H1 (cell line): ENCODE data around the gene ZNF385B. TPM values are rescaled to one million over a fixed set of nuclear protein-coding genes. Genes with fewer than 3 reads are reported as not detected.

ENCODE experiments used
- CTCF ChIA-PET: fragments of 300-600 bp; sonication (Branson Sonifier 250); formaldehyde crosslinking; loops from one replicate; lab custom pipeline; 2021; ENCODE audit not compliant: partially characterized antibody; lab: Charles Lee
- POLR2A ChIA-PET: fragments of 300-600 bp; sonication (Branson Sonifier 250); formaldehyde crosslinking; loops from one replicate; lab custom pipeline; 2021; ENCODE audit warnings: inconsistent platforms; ENCODE audit not compliant: partially characterized antibody; lab: Charles Lee
- DNase-seq, 2 experiments: peaks; one replicate each; pipeline versions ENCODE4 v3.0.0 to v3.0.0-alpha.2; 2010 to 2022; ENCODE audit warnings: low spot score in 2 of 2, low read depth in 1 of 2, mixed read lengths in 1 of 2
- FAIRE-seq: peaks from 2 replicates; lab custom pipeline; 2011; peaks lifted over from hg19 to GRCh38; lab: Jason Lieb, UNC
- H2AFZ ChIP-seq: 2 replicates; pipeline ENCODE4 v1.8.1; 2012; ENCODE audit warnings: low read length, inconsistent platforms
- H2AK5ac ChIP-seq: 2 replicates; pipeline ENCODE4 v1.6.1; 2013; ENCODE audit warnings: low read depth, low read length
- H2BK120ac ChIP-seq: replicated peaks from 2 replicates; pipeline ENCODE3; 2013; ENCODE audit warnings: low read depth, low read length, inconsistent platforms
- H2BK12ac ChIP-seq: 2 replicates; pipeline ENCODE4 v1.6.1; 2013; ENCODE audit warnings: low read depth, low read length
- H2BK15ac ChIP-seq: 2 replicates; pipeline ENCODE4 v1.6.1; 2013; ENCODE audit warnings: low read length
- H2BK20ac ChIP-seq: 2 replicates; pipeline ENCODE4 v1.6.1; 2013; ENCODE audit warnings: low read length
- H2BK5ac ChIP-seq: 2 replicates; pipeline ENCODE4 v1.6.1; 2013; ENCODE audit warnings: low read depth, low read length
- H3K14ac ChIP-seq: 2 replicates; pipeline ENCODE4 v1.6.1; 2013; ENCODE audit warnings: inconsistent platforms; ENCODE audit not compliant: insufficient read length
- H3K18ac ChIP-seq: 2 replicates; pipeline ENCODE4 v1.6.1; 2013; ENCODE audit warnings: low read length; ENCODE audit errors: extremely low read depth
- H3K23ac ChIP-seq: 2 replicates; pipeline ENCODE4 v1.6.1; 2013; ENCODE audit warnings: inconsistent platforms; ENCODE audit not compliant: insufficient read length
- H3K23me2 ChIP-seq: 2 replicates; pipeline ENCODE4 v1.6.1; 2013; ENCODE audit warnings: low read depth, low read length
- H3K27ac ChIP-seq: 2 replicates; pipeline ENCODE4 v1.6.1; 2011; ENCODE audit warnings: low read depth, low read length, inconsistent platforms
- H3K27me3 ChIP-seq, 4 experiments: replicated peaks in 1 of 4; 1 replicate in 1 of 4; 2 replicates in 3 of 4; pipeline versions ENCODE4 v1.6.1 to v1.8.1; 2011 to 2013; ENCODE audit warnings: low read length in 3 of 4, mild to moderate bottlenecking in 3 of 4, inconsistent platforms in 2 of 4, mixed read lengths in 2 of 4, moderate library complexity in 1 of 4; ENCODE audit not compliant: control insufficient read depth in 3 of 4, insufficient read depth in 3 of 4; ENCODE audit errors: extremely low read depth in 1 of 4
- H3K36me3 ChIP-seq, 4 experiments: 2 replicates each; pipeline versions ENCODE4 v1.6.1 to v1.8.1; 2011 to 2013; ENCODE audit warnings: mild to moderate bottlenecking in 4 of 4, low read length in 3 of 4, moderate library complexity in 2 of 4, control low read depth in 1 of 4, inconsistent platforms in 1 of 4; ENCODE audit not compliant: insufficient read depth in 4 of 4, control insufficient read depth in 2 of 4
- H3K4ac ChIP-seq: replicated peaks from 2 replicates; pipeline ENCODE3; 2013; ENCODE audit warnings: low read length, low read depth, mixed read lengths, inconsistent platforms; ENCODE audit not compliant: insufficient read length
- H3K4me1 ChIP-seq, 4 experiments: replicated peaks in 1 of 4; 1 replicate in 1 of 4; 2 replicates in 3 of 4; pipeline versions ENCODE4 v1.6.1 to v1.8.1; 2011 to 2013; ENCODE audit warnings: low read length in 3 of 4, inconsistent platforms in 2 of 4, mixed read lengths in 1 of 4; ENCODE audit not compliant: insufficient read depth in 4 of 4, control insufficient read depth in 3 of 4
- H3K4me2 ChIP-seq, 2 experiments: 2 replicates each; pipeline versions ENCODE4 v1.6.1 to v1.8.1; 2011 to 2013; ENCODE audit warnings: low read depth in 2 of 2, low read length in 2 of 2, control low read depth in 1 of 2, inconsistent platforms in 1 of 2, mild to moderate bottlenecking in 1 of 2; ENCODE audit not compliant: insufficient read depth in 1 of 2
- H3K4me3 ChIP-seq, 4 experiments: fragments of 200-600, 300-600 bp in 1 of 4; sonication (generic), shearing (Covaris generic), sonication (Bioruptor Twin) in 1 of 4; 2 replicates each; pipeline versions ENCODE4 v1.5.1 to v1.8.1; 2011 to 2016; ENCODE audit warnings: low read length in 4 of 4, low read depth in 3 of 4, control low read depth in 2 of 4, inconsistent platforms in 2 of 4, mild to moderate bottlenecking in 2 of 4, mixed read lengths in 1 of 4, moderate library complexity in 1 of 4; ENCODE audit not compliant: insufficient read depth in 2 of 4; ENCODE audit errors: extremely low read depth in 1 of 4
- H3K56ac ChIP-seq: replicated peaks from 2 replicates; pipeline ENCODE3; 2013; ENCODE audit warnings: low read depth, mild to moderate bottlenecking, mixed read lengths, low read length, inconsistent platforms; ENCODE audit not compliant: insufficient read length
- H3K79me1 ChIP-seq: 2 replicates; pipeline ENCODE4 v1.6.1; 2013; ENCODE audit warnings: low read depth, low read length, control low read depth
- H3K79me2 ChIP-seq, 2 experiments: 2 replicates each; pipeline versions ENCODE4 v1.6.1 to v1.8.1; 2012 to 2013; ENCODE audit warnings: low read length in 2 of 2, mild to moderate bottlenecking in 2 of 2, inconsistent platforms in 1 of 2; ENCODE audit not compliant: insufficient read depth in 2 of 2, control insufficient read depth in 1 of 2
- H3K9ac ChIP-seq, 4 experiments: replicated peaks in 1 of 4; 1 replicate in 1 of 4; 2 replicates in 3 of 4; pipeline versions ENCODE4 v1.6.1 to v1.8.1; 2011 to 2013; ENCODE audit warnings: low read depth in 3 of 4, low read length in 3 of 4, control low read depth in 2 of 4, mild to moderate bottlenecking in 2 of 4, moderate library complexity in 2 of 4, inconsistent platforms in 1 of 4; ENCODE audit errors: extremely low read depth in 1 of 4
- H3K9me3 ChIP-seq, 2 experiments: 2 replicates each; pipeline versions ENCODE4 v1.6.1 to v1.8.1; 2012 to 2013; ENCODE audit warnings: mild to moderate bottlenecking in 2 of 2, moderate library complexity in 2 of 2, control low read depth in 1 of 2, inconsistent platforms in 1 of 2, low read depth in 1 of 2, low read length in 1 of 2, mixed read lengths in 1 of 2; ENCODE audit not compliant: insufficient read depth in 2 of 2
- H4K20me1 ChIP-seq, 2 experiments: replicated peaks in 1 of 2; 2 replicates each; pipeline versions ENCODE3 to v1.8.1; 2011 to 2013; ENCODE audit warnings: inconsistent platforms in 2 of 2, low read length in 2 of 2, mild to moderate bottlenecking in 1 of 2; ENCODE audit not compliant: insufficient read depth in 2 of 2, control insufficient read depth in 1 of 2
- H4K5ac ChIP-seq: 2 replicates; pipeline ENCODE4 v1.6.1; 2013; ENCODE audit warnings: low read length, low read depth, mixed read lengths, inconsistent platforms; ENCODE audit not compliant: insufficient read length
- H4K8ac ChIP-seq: 2 replicates; pipeline ENCODE4 v1.8.0; 2013; ENCODE audit warnings: mild to moderate bottlenecking, moderate library complexity, low read length, inconsistent platforms; ENCODE audit not compliant: insufficient read depth; ENCODE audit errors: extremely low read depth
- H4K91ac ChIP-seq: replicated peaks from 2 replicates; pipeline ENCODE3; 2013; ENCODE audit warnings: low read length, mixed read lengths, inconsistent platforms; ENCODE audit not compliant: insufficient read length
- E2F6 ChIP-seq: IDR thresholded peaks from 2 replicates; pipeline ENCODE4 v1.6.1; 2012; ENCODE audit warnings: inconsistent platforms
- WGBS, 2 experiments: shearing (Covaris generic) in 1 of 2; methylation state at CpG; one replicate each; pipeline versions ENCODE4 v1.1.6 to v1.1.7; 2013 to 2015; ENCODE audit warnings: low lambda C conversion rate in 2 of 2, mixed read lengths in 2 of 2, inconsistent platforms in 1 of 2, low coverage in 1 of 2, missing lambda C conversion rate in 1 of 2; ENCODE audit not compliant: insufficient replicate concordance in 2 of 2, insufficient coverage in 1 of 2, insufficient read length in 1 of 2; ENCODE audit errors: extremely low coverage in 1 of 2, missing lambda C conversion rate in 1 of 2; 5-methylcytosine and 5-hydroxymethylcytosine counted together
- polyA plus RNA-seq, 7 experiments: library from polyadenylated mRNA; depleted of rRNA in 3 of 7; stranded (reverse) in 5 of 7; unstranded in 2 of 7; fragments of >200 nt in 5 of 7; fragments of 200-250 nt in 2 of 7; gene quantifications; 1 replicate in 5 of 7; 2 replicates in 1 of 7; 4 replicates in 1 of 7; pipeline versions ENCODE4 v1.2.1 to v1.2.3, GENCODE V29; 2011 to 2013; ENCODE audit warnings: missing spikeins in 2 of 7, mixed read lengths in 2 of 7
- total RNA-seq: library from RNA; stranded (reverse); fragmentation: NEBNext Ultra II Directional; extraction: Animal tissue kit (Norgen Biotek cat#: 25700); gene quantifications from 2 replicates; pipeline ENCODE4 v1.2.1, GENCODE V29; 2021

Gene ZNF385B
- total and polyA plus RNA-seq, 2 of the 8 experiments (the other 6 are each of a cell fraction or from before 2014, with no cell fraction given), result 1.1 to 3.7 TPM

GRCh38 chr2:179622635-179623300 is 238.6 kb downstream of the ZNF385B start:
- no peak for TF ChIP-seq E2F6
- Histone ChIP-seq H3K4ac (no peak overlapping the region), H4K91ac (no peak overlapping the region), H4K8ac (no peak overlapping the region), H2BK12ac (no peak overlapping the region), H3K23ac (no peak overlapping the region), H3K56ac (no peak overlapping the region), H2BK5ac (no peak overlapping the region), H3K27ac (no peak overlapping the region), H3K4me3 (no peak overlapping the region), H4K5ac (no peak overlapping the region), H3K18ac (no peak overlapping the region), H3K27me3 (no peaks in the 10 kb centered on the region), H2AFZ (no peak overlapping the region), H3K4me2 (no peak overlapping the region), H2AK5ac (no peak overlapping the region), H3K4me1 (no peaks in the 10 kb centered on the region), H3K36me3 (no peaks in the 10 kb centered on the region), H4K20me1 (no peaks in the 10 kb centered on the region), H2BK15ac (no peak overlapping the region), H3K23me2 (no peaks in the 10 kb centered on the region), H3K14ac (no peak overlapping the region), H2BK20ac (no peak overlapping the region), H3K79me2 (no peaks in the 10 kb centered on the region), H2BK120ac (no peak overlapping the region), H3K9ac (no peak overlapping the region), H3K79me1 (no peaks in the 10 kb centered on the region), H3K9me3 (0 out of 4 replicates have a peak, but pooled peaks cover 0 to 2% of the 10 kb centered on the region in 2 experiments)
- DNase-seq (no peak), FAIRE-seq (no peak)
- POLR2A ChIA-PET, result no interaction called here
- CTCF ChIA-PET, result no interaction called here
- 88% methylated on average over 3 of the region's 3 CpGs; no CpG with 5 or more reads in 1 of the 2 experiments for WGBS, 2 experiments
